Subcutaneous abdominal adipose tissue (tissue), 5 donors: ENCODE measurements around the gene TGFBR3.

Experiments used
- H3K27ac ChIP-seq: one replicate; pipeline ENCODE4 v1.7.0; 2013; ENCODE audit warnings: low read depth, mild to moderate bottlenecking, inconsistent platforms, low read length, moderate library complexity
- H3K27me3 ChIP-seq, 5 donors: one replicate each; pipeline ENCODE4 v1.7.0; 2013; ENCODE audit warnings: low read length in 5 of 5, inconsistent platforms in 1 of 5; ENCODE audit not compliant: control insufficient read depth in 5 of 5, insufficient read depth in 4 of 5
- H3K36me3 ChIP-seq, 5 donors: one replicate each; pipeline ENCODE4 v1.7.0; 2013; ENCODE audit warnings: low read length in 5 of 5; ENCODE audit not compliant: control insufficient read depth in 5 of 5, insufficient read depth in 5 of 5
- H3K4me1 ChIP-seq, 5 donors: one replicate each; pipeline ENCODE4 v1.7.0; 2013; ENCODE audit warnings: low read length in 5 of 5, mild to moderate bottlenecking in 3 of 5, moderate library complexity in 1 of 5; ENCODE audit not compliant: control insufficient read depth in 5 of 5, insufficient read depth in 5 of 5
- H3K4me3 ChIP-seq, 5 donors: one replicate each; pipeline ENCODE4 v1.7.0; 2013; ENCODE audit warnings: low read length in 5 of 5, low read depth in 1 of 5
- H3K9ac ChIP-seq, 5 donors: one replicate each; pipeline ENCODE4 v1.7.0; 2013; ENCODE audit warnings: low read length in 5 of 5, mild to moderate bottlenecking in 4 of 5, moderate library complexity in 3 of 5
- H3K9me3 ChIP-seq, 5 donors: one replicate each; pipeline ENCODE4 v1.7.0; 2013; ENCODE audit warnings: low read length in 5 of 5; ENCODE audit not compliant: control insufficient read depth in 5 of 5
- donor health status: healthy.
- donor health status: healthy.
- donor health status: healthy.
- donor health status: healthy.
- donor health status: healthy.

The TGFBR3 gene

DNA sequence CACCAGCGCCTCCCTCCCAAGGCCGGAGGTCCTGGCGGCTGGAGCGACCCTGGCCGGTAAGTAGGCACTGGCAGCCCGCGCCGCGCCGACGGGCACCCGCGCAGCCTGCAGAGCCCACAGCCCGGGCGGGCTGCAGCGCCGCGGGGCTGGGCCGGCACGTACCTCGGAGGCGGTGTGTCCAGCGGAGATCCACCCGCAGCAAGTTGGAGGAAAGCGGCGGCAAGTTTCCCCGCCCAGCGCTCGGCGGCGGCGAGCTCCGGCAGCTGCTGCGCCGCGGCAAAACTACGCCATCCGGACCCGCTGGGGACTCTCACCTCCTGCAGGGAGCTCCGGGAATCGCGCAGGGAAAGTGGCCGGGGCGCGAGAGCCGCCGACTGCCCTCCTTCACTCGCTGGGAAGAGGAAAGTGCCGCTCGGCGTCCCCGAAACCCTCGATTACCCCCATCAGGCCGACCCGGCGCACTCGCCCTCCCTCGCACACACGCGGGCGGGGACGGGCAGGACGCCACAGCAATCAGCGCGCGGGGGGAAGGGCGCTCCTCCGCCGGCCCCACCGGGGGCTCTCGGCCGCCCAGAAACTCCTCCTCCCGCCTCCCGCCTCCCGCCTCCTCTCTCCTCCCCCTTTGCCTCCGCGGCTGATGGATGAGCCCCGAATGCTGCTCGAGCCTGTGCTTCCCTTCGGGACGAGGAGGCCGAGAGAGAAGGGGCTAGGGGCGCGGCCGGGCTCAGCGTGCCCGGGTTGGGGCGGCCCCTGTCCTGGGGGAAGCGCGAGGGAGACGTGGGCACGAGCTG lies at the start of gene TGFBR3:
TSS of gene TGFBR3 (minus strand) at position 436 of the 791 bp plus-strand sequence. CDS start 24,620 bp downstream, outside the sequence.
- Histone ChIP-seq H3K9me3 (no peaks in the 10 kb centered on the region), H3K4me1 (peaks cover 4 to 49% (median 40%) of the 10 kb centered on the region in 5 donors), H3K27ac (peak within 1 kb of the TSS; percentile 91), H3K4me3 (peak within 1 kb of the TSS; percentile 83 to 99 (median 96)), H3K27me3 (no peaks in the 10 kb centered on the region), H3K9ac (peak within 1 kb of the TSS; percentile 77 to 87 (median 85)), H3K36me3 (no peaks in the 10 kb centered on the region)

DNA sequence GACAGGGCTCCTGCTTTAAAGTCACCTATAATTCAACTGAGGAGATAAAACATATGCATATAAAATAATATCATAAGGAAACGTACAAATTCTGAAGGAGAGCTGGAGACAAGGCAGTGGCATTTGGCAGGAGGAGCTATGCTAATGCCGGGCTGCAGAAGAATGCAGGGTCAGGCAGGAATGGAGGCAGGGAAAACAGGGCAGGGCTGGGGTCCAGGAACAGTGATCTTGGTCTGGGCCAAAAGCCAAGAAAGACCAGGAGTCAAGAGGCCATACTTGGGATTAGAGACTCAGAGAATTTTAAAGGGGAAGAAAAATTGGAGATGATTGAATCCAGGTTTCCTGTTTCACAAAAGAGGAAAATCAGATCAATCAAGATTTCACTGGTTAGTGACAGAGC lies 43.3 kb upstream of the TGFBR3 start:
- peak overlapping the region in 1 of 5 donors; percentile 1 for H3K4me3 ChIP-seq

DNA sequence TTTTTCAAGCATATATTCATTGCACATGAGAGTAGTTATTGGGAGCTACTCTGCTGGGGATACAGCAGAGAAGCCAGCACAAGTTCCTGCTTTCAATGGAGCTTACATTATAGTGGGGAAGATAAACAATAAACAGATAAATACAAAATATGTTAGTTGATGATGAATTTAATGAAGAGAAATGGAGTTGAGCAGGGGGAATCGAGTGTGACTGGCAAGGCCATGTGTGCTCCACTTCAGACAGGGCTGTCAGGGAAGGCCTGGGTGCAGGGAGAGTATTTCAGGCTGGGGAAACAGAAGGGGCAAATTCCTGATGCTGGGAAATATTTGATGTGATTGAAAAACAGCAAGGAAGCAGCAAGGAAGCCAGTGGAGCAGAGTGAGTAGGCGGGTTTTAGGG lies 42.1 kb upstream of the TGFBR3 start:
- H3K4me1 ChIP-seq = peaks cover 0 to 17% (median 5%) of the 10 kb centered on the region in 5 donors
- H3K9ac ChIP-seq = no peak overlapping the region
- no peaks in the 10 kb centered on the region for H3K9me3 ChIP-seq
- H3K4me3 ChIP-seq = no peak overlapping the region
- H3K36me3 ChIP-seq = no peaks in the 10 kb centered on the region
- H3K27me3 ChIP-seq = no peaks in the 10 kb centered on the region
- no peak overlapping the region for H3K27ac ChIP-seq

More for the DNA sequence above, 43.3 kb upstream of the TGFBR3 start:
- Histone ChIP-seq H3K36me3 (no peaks in the 10 kb centered on the region), H3K9me3 (no peaks in the 10 kb centered on the region), H3K9ac (no peak overlapping the region), H3K27me3 (no peaks in the 10 kb centered on the region), H3K4me1 (peaks cover 0 to 17% (median 5%) of the 10 kb centered on the region in 5 donors), H3K27ac (peak overlapping the region; percentile 47)

DNA sequence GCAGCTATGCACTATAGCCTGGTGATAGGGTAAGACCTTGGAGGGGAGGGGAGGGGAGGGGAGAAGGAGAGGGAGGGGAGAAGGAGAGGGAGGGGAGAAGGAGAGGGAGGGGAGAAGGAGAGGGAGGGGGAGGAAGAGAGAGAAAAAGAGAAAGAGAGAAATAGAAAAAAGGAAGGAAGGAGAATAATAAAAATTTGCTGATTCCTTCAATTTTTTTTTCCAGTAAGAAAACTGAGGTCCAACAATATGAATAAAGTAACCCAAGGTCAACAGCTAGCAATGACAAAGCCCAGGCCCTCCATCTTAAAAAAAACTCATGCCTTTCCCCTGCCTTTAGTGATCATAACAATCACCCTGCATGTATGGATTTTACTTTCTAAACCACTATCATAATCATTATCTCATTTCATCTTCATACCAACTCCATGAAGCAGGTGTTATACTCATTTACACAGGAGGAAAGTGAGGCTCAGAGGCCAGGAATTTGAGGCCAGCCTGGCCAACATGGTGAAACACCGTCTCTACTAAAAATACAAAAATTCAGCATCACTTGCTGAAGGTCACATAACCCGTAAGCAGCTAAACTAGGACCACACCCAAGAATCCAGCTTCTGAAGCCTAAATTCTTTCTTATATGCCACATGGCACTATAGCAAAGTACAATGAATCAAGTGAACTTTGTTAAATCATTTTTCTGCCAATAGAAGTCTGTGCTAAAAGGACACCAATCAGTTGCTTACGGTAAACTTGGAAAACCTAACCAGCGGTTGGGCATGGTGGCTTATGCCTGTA lies 39.9 kb upstream of the TGFBR3 start:
- Histone ChIP-seq H3K27ac (no peak overlapping the region), H3K36me3 (no peaks in the 10 kb centered on the region), H3K27me3 (no peaks in the 10 kb centered on the region)

DNA sequence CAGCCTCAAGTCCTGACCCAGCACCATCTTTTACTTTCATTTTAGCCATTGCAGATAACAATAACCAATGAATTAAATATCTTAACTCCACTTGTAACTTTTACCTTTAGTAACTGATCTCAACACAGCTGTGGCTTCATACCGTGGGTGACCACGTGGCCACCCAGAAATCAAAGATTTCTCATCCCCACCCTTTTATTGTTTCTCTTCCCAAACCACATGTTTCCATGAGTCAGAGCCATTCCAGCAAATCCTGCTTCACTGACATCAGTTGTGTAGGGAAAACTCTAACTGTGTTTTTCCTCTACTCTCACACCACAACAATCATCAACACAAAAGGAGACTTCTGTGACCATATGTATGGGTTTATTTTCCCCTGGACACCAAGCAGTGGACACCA lies 38.2 kb upstream of the TGFBR3 start:
- H3K27ac ChIP-seq = no peak overlapping the region
- H3K27me3 ChIP-seq = no peaks in the 10 kb centered on the region
- H3K9me3 ChIP-seq = no peaks in the 10 kb centered on the region
- no peaks in the 10 kb centered on the region for H3K36me3 ChIP-seq
- H3K9ac ChIP-seq = no peak overlapping the region
- no peak overlapping the region for H3K4me3 ChIP-seq
- peaks cover 0 to 11% (median 4%) of the 10 kb centered on the region in 5 donors for H3K4me1 ChIP-seq

More for the DNA sequence above, 39.9 kb upstream of the TGFBR3 start:
- H3K9ac ChIP-seq = no peak overlapping the region
- no peaks in the 10 kb centered on the region for H3K9me3 ChIP-seq
- peaks cover 0 to 17% (median 5%) of the 10 kb centered on the region in 5 donors for H3K4me1 ChIP-seq
- H3K4me3 ChIP-seq = no peak overlapping the region

DNA sequence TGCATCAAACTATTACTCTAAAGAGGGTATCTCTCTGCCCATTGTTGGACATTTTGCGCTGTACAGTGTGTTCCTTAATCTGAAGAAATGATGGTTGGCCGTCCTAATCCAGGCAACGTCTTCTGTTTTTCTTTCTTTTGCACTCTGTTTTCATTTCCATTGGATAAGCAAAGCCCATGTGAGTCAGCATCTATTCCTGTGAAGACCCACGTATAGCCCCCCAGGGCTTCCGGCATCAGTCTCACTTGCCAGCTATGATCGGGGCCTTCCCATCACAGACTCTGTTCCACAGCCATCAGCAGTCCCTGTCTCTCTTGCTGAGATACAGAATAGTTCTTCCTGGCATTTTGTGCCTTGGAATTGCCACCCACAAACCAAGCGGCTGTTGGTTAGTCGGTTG lies 34.0 kb upstream of the TGFBR3 start:
- Histone ChIP-seq H3K4me1 (no peaks in the 10 kb centered on the region), H3K4me3 (no peak overlapping the region), H3K36me3 (no peaks in the 10 kb centered on the region), H3K27ac (no peak overlapping the region), H3K27me3 (no peaks in the 10 kb centered on the region), H3K9ac (no peak overlapping the region), H3K9me3 (no peaks in the 10 kb centered on the region)

DNA sequence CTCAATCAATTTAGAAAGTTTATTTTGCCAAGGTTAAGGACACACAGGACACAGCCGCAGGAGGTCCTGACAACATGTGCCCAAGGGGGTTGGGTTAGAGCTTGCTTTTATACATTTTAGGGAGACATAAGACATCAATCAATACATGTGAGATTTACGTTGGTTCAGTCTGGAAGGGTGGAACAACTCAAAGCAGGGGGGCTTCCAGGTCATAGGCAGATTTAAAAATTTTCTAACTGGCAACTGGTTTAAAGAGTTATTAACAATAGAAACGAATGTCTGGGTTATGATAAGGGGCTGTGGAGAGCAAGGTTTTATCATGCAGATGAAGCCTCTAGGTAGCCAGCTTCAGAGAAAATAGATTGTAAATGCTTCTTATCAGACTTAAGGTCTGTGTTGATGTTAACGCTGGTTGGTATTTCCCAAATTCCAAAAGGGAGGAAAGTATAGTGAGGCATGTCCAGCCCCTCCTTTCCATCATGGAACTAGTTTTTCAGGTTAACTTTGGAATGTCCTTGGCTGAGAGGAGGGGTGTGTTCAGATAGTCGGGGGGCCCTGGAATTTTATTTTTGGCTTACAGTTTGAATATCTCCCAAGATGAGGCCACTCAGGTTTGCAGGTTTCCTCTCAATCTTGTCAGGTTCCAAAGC lies 31.0 kb upstream of the TGFBR3 start:
- no peaks in the 10 kb centered on the region for H3K27me3 ChIP-seq
- H3K9ac ChIP-seq = no peak overlapping the region
- H3K9me3 ChIP-seq = no peaks in the 10 kb centered on the region
- H3K27ac ChIP-seq = no peak overlapping the region
- no peak overlapping the region for H3K4me3 ChIP-seq
- H3K36me3 ChIP-seq = no peaks in the 10 kb centered on the region
- H3K4me1 ChIP-seq = no peaks in the 10 kb centered on the region

DNA sequence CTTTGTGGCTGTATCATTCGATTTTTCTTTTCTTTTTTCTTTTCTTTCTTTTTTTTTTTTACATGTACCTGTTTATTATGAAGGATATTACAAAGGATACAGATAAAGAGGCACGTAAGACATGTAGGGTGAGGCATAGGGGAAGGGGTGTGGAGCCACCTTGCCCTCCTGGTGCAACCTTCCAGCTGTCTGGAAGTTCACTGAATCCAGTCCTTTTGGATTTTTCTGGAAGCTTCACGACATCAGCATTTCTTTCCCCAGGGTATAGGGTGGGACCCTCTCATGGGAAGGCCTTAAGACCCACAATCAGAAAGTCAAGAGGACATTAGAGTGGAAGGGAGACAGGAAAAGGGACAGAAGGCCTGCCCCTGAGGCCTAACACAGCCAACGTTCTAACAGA lies 30.1 kb upstream of the TGFBR3 start:
- no peak overlapping the region for H3K4me3 ChIP-seq
- H3K36me3 ChIP-seq = no peaks in the 10 kb centered on the region
- H3K9ac ChIP-seq = no peak overlapping the region
- no peaks in the 10 kb centered on the region for H3K4me1 ChIP-seq
- H3K27me3 ChIP-seq = no peaks in the 10 kb centered on the region
- no peaks in the 10 kb centered on the region for H3K9me3 ChIP-seq
- no peak overlapping the region for H3K27ac ChIP-seq

DNA sequence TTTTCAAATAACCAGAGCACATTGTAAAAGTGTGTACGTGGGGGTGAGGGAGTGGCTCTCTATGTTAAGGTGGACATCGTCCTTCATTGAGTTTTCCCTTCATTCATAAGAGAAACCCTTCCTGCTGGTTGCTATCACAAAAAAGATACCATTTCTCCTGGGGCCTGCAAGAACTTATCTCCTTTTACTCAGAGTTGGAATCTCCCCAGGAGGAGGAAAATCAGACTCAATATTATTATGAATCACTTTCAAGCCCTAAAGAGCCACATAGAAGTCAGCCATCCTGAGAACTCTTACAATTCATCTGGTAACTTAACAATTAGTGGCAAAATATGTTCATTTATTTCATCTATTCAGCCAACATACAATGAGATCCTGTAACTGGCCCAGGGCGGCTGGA lies 27.1 kb upstream of the TGFBR3 start:
- H3K4me3 ChIP-seq = no peak overlapping the region
- no peaks in the 10 kb centered on the region for H3K9me3 ChIP-seq
- no peaks in the 10 kb centered on the region for H3K36me3 ChIP-seq
- H3K27me3 ChIP-seq = no peaks in the 10 kb centered on the region
- no peaks in the 10 kb centered on the region for H3K4me1 ChIP-seq
- H3K27ac ChIP-seq = no peak overlapping the region
- H3K9ac ChIP-seq = no peak overlapping the region

DNA sequence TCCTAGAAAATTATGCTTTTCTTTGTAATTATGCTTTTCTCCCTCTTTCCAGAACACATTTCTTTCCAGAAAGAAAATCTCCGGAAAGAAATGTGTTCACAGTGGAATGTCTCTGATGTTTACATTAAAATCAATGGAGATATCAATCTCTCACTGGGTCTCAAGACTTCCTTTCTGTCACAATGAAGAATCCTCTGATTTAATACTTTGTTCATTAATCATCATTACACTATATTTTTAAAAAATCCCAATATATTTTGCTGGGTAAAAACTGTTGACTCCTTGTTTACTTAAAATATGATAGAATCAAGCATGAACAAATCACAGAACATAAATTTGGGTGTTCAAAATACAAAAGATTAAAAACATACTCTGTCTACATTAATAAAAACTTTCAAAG lies 26.3 kb upstream of the TGFBR3 start:
- H3K27me3 ChIP-seq = no peaks in the 10 kb centered on the region
- H3K4me3 ChIP-seq = no peak overlapping the region
- no peak overlapping the region for H3K9ac ChIP-seq
- H3K27ac ChIP-seq = no peak overlapping the region
- H3K4me1 ChIP-seq = no peaks in the 10 kb centered on the region
- no peaks in the 10 kb centered on the region for H3K9me3 ChIP-seq
- H3K36me3 ChIP-seq = no peaks in the 10 kb centered on the region
